Activated CD4-positive, alpha-beta T cell treated with anti-CD3 and anti-CD28 coated beads, Interleukin-2, amount 50 U/mL, for 24 hours (primary cell): ENCODE results near the gene DNA2.

Source experiments
- DNase-seq, 2 donors: peaks; one replicate each; pipeline ENCODE4 v3.0.0-alpha.2; 2020; ENCODE audit warnings: low read depth in 1 of 2, low spot score in 1 of 2

DNA2 gene

GRCh38 chr10:68364101-68364886 lies 107.5 kb downstream of the DNA2 start:
- DNase-seq: no peak
